MM.1S (cell line): ENCODE results near the gene CUL1.

Source experiments
- CTCF ChIP-seq: fragments of 300-600 bp; sonication (generic); IDR thresholded peaks from 2 replicates; pipeline ENCODE4 v1.5.1; 2016; ENCODE audit warnings: antibody characterized with exemption, low read length, mixed read lengths
- EZH2phosphoT487 ChIP-seq: fragments of 300-600 bp; sonication (generic); IDR thresholded peaks from 2 replicates; pipeline ENCODE4 v1.6.1; 2018; ENCODE audit warnings: antibody characterized with exemption, low read length

DNA sequence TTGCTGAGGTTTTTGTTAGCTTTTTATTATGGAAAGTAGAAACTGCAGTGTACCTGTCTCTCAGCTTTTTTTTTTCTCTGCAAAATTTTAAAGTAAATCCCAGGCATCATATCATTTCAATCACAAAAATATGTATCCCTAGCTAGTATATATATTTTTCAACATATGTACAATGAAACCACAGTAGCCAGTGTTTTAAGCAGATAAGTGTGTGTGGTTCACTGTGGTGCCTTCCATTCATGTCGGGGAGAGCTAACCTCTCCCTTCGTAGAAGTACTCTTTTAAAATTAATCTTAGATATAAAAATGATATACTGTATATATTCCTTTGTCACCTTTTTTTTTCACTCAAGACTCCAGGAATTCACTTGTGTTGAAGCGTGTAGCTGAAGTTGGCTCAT is 22.7 kb downstream of the CUL1 start:
- TF ChIP-seq CTCF, result no peak
- TF ChIP-seq EZH2phosphoT487, result no peak
